ENCODE data around the gene AP4S1. TPM values are rescaled to one million over a fixed set of nuclear protein-coding genes. Genes with fewer than 3 reads are reported as not detected.

The AP4S1 gene
- total and polyA plus RNA-seq, 3 donors from 2014 or later: 18.9 to 41.8 (median 21.5) TPM

GRCh38 chr14:31026450-31027235 is 1.2 kb downstream of the AP4S1 start:
- H3K36me3 ChIP-seq (ENCODE audit: low read depth, missing control alignments): no peaks in the 10 kb centered on the region
- intact Hi-C loops (cut with DNase I; ENCODE audit: low total_unique reads): no loop called here
- no peaks in the 10 kb centered on the region for H3K27me3 ChIP-seq
- 0 to 1% methylated on average over 31 to 45 of the region's 48 CpGs for WGBS, 2 donors
- peak overlapping the region; percentile 100 for H3K27ac ChIP-seq
- H3K4me1 ChIP-seq: peaks cover 17% of the 10 kb centered on the region
- peak; percentile 99 for DNase-seq
- peak overlapping the region; percentile 99 for H3K4me3 ChIP-seq
- TF ChIP-seq POLR2A (IDR thresholded peaks at IDR 0.05): peak; percentile 47
- TF ChIP-seq CTCF (IDR thresholded peaks at IDR 0.05): no peak
- no peaks in the 10 kb centered on the region for H3K9me3 ChIP-seq

GRCh38 chr14:31027847-31028246 is 2.4 kb downstream of the AP4S1 start:
- intact Hi-C loops (cut with DNase I; ENCODE audit: low total_unique reads): no loop called here
- Histone ChIP-seq H3K9me3 (no peaks in the 10 kb centered on the region), H3K4me3 (no peak overlapping the region), H3K4me1 (peaks cover 17% of the 10 kb centered on the region), H3K27ac (no peak overlapping the region), H3K27me3 (no peaks in the 10 kb centered on the region), H3K36me3 (ENCODE audit: low read depth, missing control alignments) (no peaks in the 10 kb centered on the region)
- 72 to 88% methylated on average over 1 of the region's 1 CpG for WGBS, 2 donors
- TF ChIP-seq POLR2A (IDR thresholded peaks at IDR 0.05) (no peak), CTCF (IDR thresholded peaks at IDR 0.05) (no peak)
- no peak for DNase-seq

- Histone ChIP-seq H3K36me3 (ENCODE audit: low read depth, missing control alignments) (no peaks in the 10 kb centered on the region), H3K27me3 (no peaks in the 10 kb centered on the region), H3K9me3 (no peaks in the 10 kb centered on the region), H3K4me3 (no peak overlapping the region), H3K27ac (no peak overlapping the region), H3K4me1 (peaks cover 8% of the 10 kb centered on the region)
- DNase-seq: no peak
- intact Hi-C loops (cut with DNase I; ENCODE audit: low total_unique reads): no loop called here
- TF ChIP-seq CTCF (IDR thresholded peaks at IDR 0.05): no peak
- TF ChIP-seq POLR2A (IDR thresholded peaks at IDR 0.05): no peak
- 90 to 97% methylated on average over 3 of the region's 3 CpGs for WGBS, 2 donors
Measured at GRCh38 chr14:31029016-31029970, 3.8 kb downstream of the AP4S1 start.

- intact Hi-C loops (cut with DNase I; ENCODE audit: low total_unique reads): no loop called here
- H3K27me3 ChIP-seq: no peaks in the 10 kb centered on the region
- no peak for DNase-seq
- H3K27ac ChIP-seq: no peak overlapping the region
- H3K36me3 ChIP-seq (ENCODE audit: low read depth, missing control alignments): no peaks in the 10 kb centered on the region
- H3K4me3 ChIP-seq: no peak overlapping the region
- 82 to 92% methylated on average over 5 of the region's 5 CpGs for WGBS, 2 donors
- no peaks in the 10 kb centered on the region for H3K9me3 ChIP-seq
- TF ChIP-seq POLR2A (IDR thresholded peaks at IDR 0.05): no peak
- no peak for TF ChIP-seq CTCF (IDR thresholded peaks at IDR 0.05)
- H3K4me1 ChIP-seq: peaks cover 4% of the 10 kb centered on the region
Measured at GRCh38 chr14:31030469-31030868, 5.0 kb downstream of the AP4S1 start.

Data from testis (tissue), 3 donors.